Measurements from ENCODE around the gene DNAAF3.
"Not testable (repeated sequence)": the region's sequence is repeated elsewhere in the genome, so short reads cannot be mapped to it uniquely, and the experiment has no call there.

DNAAF3 gene

GRCh38 chr19:55175117-55175867 is 8.9 kb upstream of the DNAAF3 start:
- H3K4me3 ChIP-seq (replicated peaks; ENCODE audit: low read depth, low read length), result no peak overlapping the region
- DNase-seq (ENCODE audit: low read depth), result no peak
- TF ChIP-seq CTCF (IDR thresholded peaks at IDR 0.05; ENCODE audit: low read length, missing control alignments), result no peak

- H3K4me3 ChIP-seq (replicated peaks; ENCODE audit: low read depth, low read length), result no peak overlapping the region
- TF ChIP-seq CTCF (IDR thresholded peaks at IDR 0.05; ENCODE audit: low read length, missing control alignments), result no peak
- no peak for DNase-seq (ENCODE audit: low read depth)
Measured at GRCh38 chr19:55174425-55175116, 8.2 kb upstream of the DNAAF3 start.

- peak overlapping the region; percentile 56 for H3K4me3 ChIP-seq (replicated peaks; ENCODE audit: low read depth, low read length)
- DNase-seq (ENCODE audit: low read depth), result peak; percentile 78
- TF ChIP-seq CTCF (IDR thresholded peaks at IDR 0.05; ENCODE audit: low read length, missing control alignments), result peak; percentile 19
Measured at GRCh38 chr19:55173714-55174409, 7.4 kb upstream of the DNAAF3 start.

- no peak for DNase-seq (ENCODE audit: low read depth)
- no peak for TF ChIP-seq CTCF (IDR thresholded peaks at IDR 0.05; ENCODE audit: low read length, missing control alignments)
- H3K4me3 ChIP-seq (replicated peaks; ENCODE audit: low read depth, low read length), result peak overlapping the region; percentile 56
Measured at GRCh38 chr19:55173186-55173713, 6.8 kb upstream of the DNAAF3 start.

GRCh38 chr19:55172741-55173140 is 6.3 kb upstream of the DNAAF3 start:
- TF ChIP-seq CTCF (IDR thresholded peaks at IDR 0.05; ENCODE audit: low read length, missing control alignments), result no peak
- DNase-seq (ENCODE audit: low read depth), result peak; percentile 54
- H3K4me3 ChIP-seq (replicated peaks; ENCODE audit: low read depth, low read length), result peak overlapping the region; percentile 56

GRCh38 chr19:55172318-55172717 is 5.9 kb upstream of the DNAAF3 start:
- not testable (repeated sequence) for H3K4me3 ChIP-seq (replicated peaks; ENCODE audit: low read depth, low read length); DNase-seq (ENCODE audit: low read depth)

- no peak for DNase-seq (ENCODE audit: low read depth)
- TF ChIP-seq CTCF (IDR thresholded peaks at IDR 0.05; ENCODE audit: low read length, missing control alignments), result no peak
- H3K4me3 ChIP-seq (replicated peaks; ENCODE audit: low read depth, low read length), result no peak overlapping the region
Measured at GRCh38 chr19:55171440-55171839, 5.0 kb upstream of the DNAAF3 start.

Data from fibroblast of pulmonary artery (primary cell).